KMS-11 (cell line): ENCODE measurements around the gene SEPTIN12.
A peak's percentile ranks its signal among the peaks of the same experiment; 100 is the strongest.

Source experiments
- H2AFZ ChIP-seq: fragments of 200-600 bp; sonication (generic); 2 replicates; pipeline ENCODE4 v1.6.1; 2016; ENCODE audit warnings: antibody characterized with exemption, mixed run types, low read depth
- H3K27ac ChIP-seq: fragments of 200-600 bp; sonication (generic); 2 replicates; pipeline ENCODE4 v1.6.1; 2016; ENCODE audit warnings: mild to moderate bottlenecking, mixed run types
- H3K27me3 ChIP-seq: fragments of 200-600 bp; sonication (generic); 2 replicates; pipeline ENCODE4 v1.6.1; 2017; ENCODE audit warnings: mild to moderate bottlenecking, low read depth, mixed run types, moderate library complexity; ENCODE audit not compliant: insufficient read depth
- H3K36me3 ChIP-seq: fragments of 200-600 bp; sonication (generic); 2 replicates; pipeline ENCODE4 v1.6.1; 2017; ENCODE audit warnings: mild to moderate bottlenecking, mixed run types; ENCODE audit not compliant: insufficient read depth
- H3K4me1 ChIP-seq: fragments of 200-600 bp; sonication (generic); 2 replicates; pipeline ENCODE4 v1.6.1; 2016; ENCODE audit warnings: mild to moderate bottlenecking, low read depth, mixed run types; ENCODE audit not compliant: poor library complexity, severe bottlenecking
- H3K4me2 ChIP-seq: fragments of 200-600 bp; sonication (generic); 2 replicates; pipeline ENCODE4 v1.7.0; 2016; ENCODE audit warnings: mild to moderate bottlenecking, mixed run types
- H3K4me3 ChIP-seq: fragments of 200-600 bp; sonication (generic); IDR thresholded peaks from 2 replicates; pipeline ENCODE4 v1.6.1; 2017; ENCODE audit warnings: low read depth, low read length, mixed read lengths; ENCODE audit not compliant: insufficient read depth
- H3K79me2 ChIP-seq: fragments of 200-600 bp; sonication (generic); 2 replicates; pipeline ENCODE4 v1.6.1; 2016; ENCODE audit warnings: low read depth, mixed run types; ENCODE audit not compliant: insufficient read depth
- H3K9ac ChIP-seq: fragments of 200-600 bp; sonication (generic); 2 replicates; pipeline ENCODE4 v1.6.1; 2016; ENCODE audit warnings: mild to moderate bottlenecking, mixed run types
- H4K20me1 ChIP-seq: fragments of 200-600 bp; sonication (generic); 2 replicates; pipeline ENCODE4 v1.6.1; 2016; ENCODE audit warnings: mild to moderate bottlenecking, mixed run types; ENCODE audit not compliant: insufficient read depth
- TF ChIP-seq, protein P1 (sequence below): fragments of 200-600 bp; sonication (generic); conservative IDR thresholded peaks from 2 replicates; pipeline ENCODE4 v1.6.1; 2017; ENCODE audit warnings: low read depth, mild to moderate bottlenecking, antibody characterized with exemption, low read length, moderate library complexity, mixed read lengths

SEPTIN12 gene

DNA sequence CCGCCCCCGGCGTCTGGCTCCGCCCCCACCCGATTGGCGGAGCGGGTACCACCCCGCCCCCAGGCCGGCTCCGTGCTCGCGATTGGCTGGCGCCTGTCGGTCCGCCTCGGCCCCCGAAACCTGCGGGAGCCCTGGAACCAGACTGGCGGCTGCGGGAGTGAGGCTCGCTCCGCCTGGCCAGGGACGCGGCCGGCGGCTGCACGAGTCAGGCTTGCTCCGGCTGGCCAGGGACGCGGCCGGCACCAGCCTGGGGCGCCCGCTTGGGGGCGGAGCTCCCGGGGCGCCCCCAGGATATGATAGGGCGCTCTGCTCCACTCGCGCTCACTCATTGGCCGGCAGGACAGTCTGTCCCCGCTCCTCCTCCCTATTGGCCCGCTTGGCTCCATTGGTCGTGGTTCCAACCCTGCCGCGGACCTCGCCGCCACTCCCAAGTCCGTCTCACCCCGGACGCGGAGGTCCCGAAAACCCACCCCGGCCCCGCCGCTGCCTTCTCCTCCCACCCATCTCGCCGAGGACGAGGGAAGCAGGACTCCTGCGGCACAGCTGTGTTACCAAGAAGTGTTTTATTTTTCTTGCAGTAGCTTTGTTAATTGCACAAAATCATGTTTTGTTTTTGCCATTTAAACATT lies 14.6 kb upstream of the SEPTIN12 start:
- Histone ChIP-seq H3K27ac (peak overlapping the region; percentile 31; the same call in 1 of the 2 replicates), H3K4me1 (peaks cover 13% of the 10 kb centered on the region), H3K27me3 (no peaks in the 10 kb centered on the region), H3K4me3 (no peak overlapping the region), H3K36me3 (peaks cover 2% of the 10 kb centered on the region; the same call in 1 of the 2 replicates), H3K9ac (0 out of 2 replicates have a peak overlapping the region, but pooled peaks have one; percentile 33), H4K20me1 (no peaks in the 10 kb centered on the region), H2AFZ (peak overlapping the region; percentile 55), H3K79me2 (no peaks in the 10 kb centered on the region), H3K4me2 (peak overlapping the region; percentile 94)
- TF ChIP-seq, protein P1, sequence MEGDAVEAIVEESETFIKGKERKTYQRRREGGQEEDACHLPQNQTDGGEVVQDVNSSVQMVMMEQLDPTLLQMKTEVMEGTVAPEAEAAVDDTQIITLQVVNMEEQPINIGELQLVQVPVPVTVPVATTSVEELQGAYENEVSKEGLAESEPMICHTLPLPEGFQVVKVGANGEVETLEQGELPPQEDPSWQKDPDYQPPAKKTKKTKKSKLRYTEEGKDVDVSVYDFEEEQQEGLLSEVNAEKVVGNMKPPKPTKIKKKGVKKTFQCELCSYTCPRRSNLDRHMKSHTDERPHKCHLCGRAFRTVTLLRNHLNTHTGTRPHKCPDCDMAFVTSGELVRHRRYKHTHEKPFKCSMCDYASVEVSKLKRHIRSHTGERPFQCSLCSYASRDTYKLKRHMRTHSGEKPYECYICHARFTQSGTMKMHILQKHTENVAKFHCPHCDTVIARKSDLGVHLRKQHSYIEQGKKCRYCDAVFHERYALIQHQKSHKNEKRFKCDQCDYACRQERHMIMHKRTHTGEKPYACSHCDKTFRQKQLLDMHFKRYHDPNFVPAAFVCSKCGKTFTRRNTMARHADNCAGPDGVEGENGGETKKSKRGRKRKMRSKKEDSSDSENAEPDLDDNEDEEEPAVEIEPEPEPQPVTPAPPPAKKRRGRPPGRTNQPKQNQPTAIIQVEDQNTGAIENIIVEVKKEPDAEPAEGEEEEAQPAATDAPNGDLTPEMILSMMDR = peak; percentile 30; the same call in 1 of the 2 replicates

DNA sequence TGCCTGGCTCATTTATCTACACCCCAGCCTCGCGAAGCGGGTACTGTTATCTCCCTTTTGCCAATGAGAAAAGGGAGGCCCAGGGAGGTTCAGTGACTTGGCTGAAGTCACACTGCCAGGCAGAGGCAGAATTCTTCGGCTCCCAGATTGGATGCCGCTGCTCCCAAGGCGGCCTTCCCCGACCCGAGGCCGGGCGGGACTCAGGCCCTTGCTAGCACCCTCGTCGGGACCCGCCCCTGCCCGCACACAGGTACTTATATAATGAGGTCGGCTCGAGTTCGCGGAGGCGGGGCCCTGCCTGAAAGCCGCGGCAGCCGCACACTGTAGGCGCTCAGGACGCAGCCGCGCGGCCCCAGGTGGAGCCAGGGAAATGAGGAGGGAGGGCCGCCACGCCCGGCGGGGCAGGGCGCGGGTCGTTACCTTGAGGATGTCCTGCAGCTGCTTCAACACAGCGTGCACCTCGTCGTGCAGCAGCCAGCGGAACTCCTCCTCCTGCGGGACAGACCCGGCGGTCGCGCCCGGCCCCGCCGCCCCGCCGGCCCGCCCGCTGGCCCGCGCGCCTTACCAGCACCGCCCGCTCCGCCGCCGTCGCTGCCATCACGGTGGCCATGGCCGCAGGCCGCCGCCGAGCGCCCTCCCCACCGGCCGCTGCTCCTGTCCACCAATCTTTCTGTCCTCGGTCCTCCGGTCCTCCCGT lies 14.0 kb upstream of the SEPTIN12 start, which contains the start of gene ROGDI:
Gene ROGDI, minus strand, starts transcription at position 672 of the 697 bp plus-strand sequence. Its CDS starts 62 bp downstream, at position 610.
- Histone ChIP-seq H3K4me2 (peak within 1 kb of the TSS; percentile 94), H4K20me1 (no peaks in the 10 kb centered on the region), H3K4me3 (peak within 1 kb of the TSS; percentile 29), H3K79me2 (no peaks in the 10 kb centered on the region), H3K36me3 (no peaks in the 10 kb centered on the region), H3K9ac (peak within 1 kb of the TSS; percentile 33; the same call in 1 of the 2 replicates), H3K4me1 (peaks cover 13% of the 10 kb centered on the region), H3K27ac (peak within 1 kb of the TSS; percentile 31; the same call in 1 of the 2 replicates), H2AFZ (peak within 1 kb of the TSS; percentile 55), H3K27me3 (no peaks in the 10 kb centered on the region)
- TF ChIP-seq, protein P1 = no peak

DNA sequence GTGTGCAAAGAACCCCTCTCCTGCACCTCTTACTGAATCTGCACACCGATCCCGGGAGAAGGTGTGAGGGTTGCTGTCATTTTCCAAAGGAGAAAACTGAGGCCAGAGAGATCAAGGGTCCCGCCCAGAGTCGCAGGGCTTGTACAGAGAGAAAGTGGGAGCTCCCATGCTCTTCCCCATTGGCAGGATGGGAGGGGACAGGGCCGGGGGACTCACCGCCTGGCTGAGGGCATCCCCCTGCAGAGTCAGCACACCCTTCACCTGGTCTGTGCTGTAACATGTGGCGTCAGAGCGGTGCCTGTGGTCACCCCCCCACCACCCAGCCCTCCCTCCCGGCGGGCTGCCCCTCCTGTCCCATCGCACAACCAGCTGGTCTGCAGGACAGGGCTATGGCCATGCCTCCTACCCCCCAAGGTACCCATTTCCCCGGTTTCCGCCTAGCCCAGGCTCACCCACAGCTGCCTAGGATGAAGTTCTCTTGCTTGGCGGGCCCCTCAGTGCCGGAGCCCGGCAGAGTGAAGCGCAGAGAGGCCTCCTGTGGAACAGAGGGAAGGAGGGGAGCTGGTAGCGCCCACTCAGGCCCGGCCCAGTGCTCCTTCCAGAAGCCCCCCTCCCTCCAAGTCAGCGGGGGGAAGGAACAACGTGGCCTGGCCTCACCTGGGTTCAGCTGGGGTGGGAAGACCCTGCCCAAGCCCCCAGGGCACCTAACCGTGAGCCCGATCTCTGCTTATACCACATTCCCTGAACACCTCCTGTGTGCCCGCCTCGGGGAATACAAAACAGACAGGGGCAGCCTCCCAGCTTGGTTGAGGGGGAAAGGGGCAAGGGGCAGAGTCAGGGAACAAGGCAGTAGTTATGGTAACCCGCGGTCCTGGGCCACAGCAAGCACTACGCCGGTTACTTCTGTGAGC lies 13.2 kb upstream of the SEPTIN12 start:
- Histone ChIP-seq H3K27ac (peak overlapping the region; percentile 16; the same call in 1 of the 2 replicates), H3K4me1 (peaks cover 13% of the 10 kb centered on the region), H2AFZ (peak overlapping the region; percentile 55), H3K4me3 (peak overlapping the region; percentile 29), H3K9ac (no peak overlapping the region), H3K79me2 (no peaks in the 10 kb centered on the region), H3K27me3 (no peaks in the 10 kb centered on the region), H3K4me2 (peak overlapping the region; percentile 46), H3K36me3 (no peaks in the 10 kb centered on the region), H4K20me1 (no peaks in the 10 kb centered on the region)
- TF ChIP-seq, protein P1 = no peak

DNA sequence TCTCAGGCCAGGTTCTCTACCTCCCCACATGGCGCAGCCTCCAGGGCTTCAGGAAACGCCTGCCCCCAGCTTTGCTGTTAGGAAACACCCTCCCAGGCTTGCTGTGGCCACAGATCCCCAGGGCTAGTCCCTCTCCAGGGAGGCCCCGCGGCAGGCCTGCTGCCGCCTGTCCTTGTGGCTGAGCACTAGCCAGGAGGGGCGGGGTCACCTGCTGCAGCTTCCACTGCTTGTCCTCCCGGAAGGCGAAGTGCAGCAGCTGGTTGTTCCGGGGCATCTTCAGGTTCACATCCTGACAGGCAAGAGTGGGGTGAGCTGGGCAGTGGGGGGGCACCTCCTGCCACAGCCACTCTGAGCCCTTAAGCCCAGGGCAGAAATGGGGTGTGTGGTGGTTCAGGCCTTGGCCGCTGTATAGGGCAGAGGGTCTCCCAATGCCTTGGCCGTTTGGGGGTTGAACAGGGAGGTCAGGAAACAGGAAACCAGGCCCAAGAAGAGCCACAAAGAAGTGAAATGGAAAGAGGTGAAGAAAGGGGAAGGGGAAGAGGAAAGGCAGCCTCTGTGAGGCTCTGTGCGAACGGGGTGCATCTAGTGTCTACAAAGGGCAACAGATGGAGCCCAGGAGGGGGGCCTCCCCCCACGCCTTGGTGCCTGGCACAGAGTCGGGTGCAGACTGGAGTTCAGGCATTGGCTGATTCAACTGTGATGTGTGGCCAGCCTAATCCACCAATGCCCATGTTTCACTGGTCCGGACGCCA lies 12.3 kb upstream of the SEPTIN12 start:
- Histone ChIP-seq H4K20me1 (no peaks in the 10 kb centered on the region), H3K4me1 (peaks cover 13% of the 10 kb centered on the region), H3K4me3 (no peak overlapping the region), H3K4me2 (no peak overlapping the region), H3K36me3 (no peaks in the 10 kb centered on the region), H3K27me3 (no peaks in the 10 kb centered on the region), H2AFZ (no peak overlapping the region), H3K27ac (no peak overlapping the region), H3K79me2 (no peaks in the 10 kb centered on the region), H3K9ac (no peak overlapping the region)
- TF ChIP-seq, protein P1 = no peak
